Naive B cell (primary cell): Measurements from ENCODE around the gene L2HGDH. TPM values are rescaled to one million over a fixed set of nuclear protein-coding genes. Genes with fewer than 3 reads are reported as not detected.

Experiments used
- ATAC-seq, 2 donors: fragments of 150-1000 bp; cut with Tn5 transposase; 2 replicates each; pipeline ENCODE4 v1.10.0; 2021; ENCODE audit warnings: low read depth in 2 of 2, mild to moderate bottlenecking in 2 of 2, moderate library complexity in 2 of 2
- DNase-seq: peaks from one replicate; pipeline ENCODE4 v3.0.0; 2022
- H3K27ac Mint-ChIP-seq, 6 donors: one replicate each; pipeline ENCODE4 v1.8.0; 2020 to 2022; ENCODE audit warnings: mild to moderate bottlenecking in 6 of 6, mixed read lengths in 6 of 6, moderate library complexity in 5 of 6, inconsistent platforms in 2 of 6
- H3K27me3 Mint-ChIP-seq, 3 donors: one replicate each; pipeline ENCODE4 v1.8.0; 2021 to 2022; ENCODE audit warnings: mixed read lengths in 3 of 3, mild to moderate bottlenecking in 1 of 3
- H3K36me3 Mint-ChIP-seq, 2 donors: one replicate each; pipeline ENCODE4 v1.8.0; 2020 to 2022; ENCODE audit warnings: mixed read lengths in 2 of 2, inconsistent platforms in 1 of 2, mild to moderate bottlenecking in 1 of 2
- H3K4me1 Mint-ChIP-seq, 3 donors: one replicate each; pipeline ENCODE4 v1.8.0; 2020 to 2022; ENCODE audit warnings: mixed read lengths in 3 of 3, inconsistent platforms in 1 of 3, mild to moderate bottlenecking in 1 of 3, moderate library complexity in 1 of 3
- H3K4me3 Mint-ChIP-seq, 8 donors: one replicate each; pipeline ENCODE4 v1.8.0; 2020 to 2022; ENCODE audit warnings: mild to moderate bottlenecking in 8 of 8, mixed read lengths in 8 of 8, moderate library complexity in 8 of 8, inconsistent platforms in 2 of 8
- H3K9me3 Mint-ChIP-seq, 7 donors: one replicate each; pipeline ENCODE4 v1.8.0; 2020 to 2022; ENCODE audit warnings: mixed read lengths in 7 of 7, mild to moderate bottlenecking in 5 of 7, inconsistent platforms in 2 of 7, moderate library complexity in 1 of 7
- polyA plus RNA-seq, 6 donors: library from polyadenylated mRNA; unstranded; fragments of 300-500 nt; fragmentation: Illumina TruSeq; gene quantifications; one replicate each; pipeline ENCODE4 v1.2.3, GENCODE V29; 2021; ENCODE audit warnings: low read depth in 6 of 6

The L2HGDH gene
- polyA plus RNA-seq, 6 donors from 2014 or later = 1.5 to 3.6 (median 2.2) TPM; not detected in 1

- H3K4me3 Mint-ChIP-seq = no peak overlapping the region
- peaks cover 0 to 21% of the 10 kb centered on the region in 2 donors for H3K36me3 Mint-ChIP-seq
- DNase-seq (no peak), ATAC-seq (no peak)
- no peaks in the 10 kb centered on the region for H3K27me3 Mint-ChIP-seq
- peaks cover 0 to 16% (median 9%) of the 10 kb centered on the region in 7 donors for H3K9me3 Mint-ChIP-seq
- H3K27ac Mint-ChIP-seq = no peak overlapping the region
- H3K4me1 Mint-ChIP-seq = peaks cover 0 to 4% (median 0%) of the 10 kb centered on the region in 3 donors
Observed at GRCh38 chr14:50254248-50254647, 57.8 kb downstream of the L2HGDH start.

DNA sequence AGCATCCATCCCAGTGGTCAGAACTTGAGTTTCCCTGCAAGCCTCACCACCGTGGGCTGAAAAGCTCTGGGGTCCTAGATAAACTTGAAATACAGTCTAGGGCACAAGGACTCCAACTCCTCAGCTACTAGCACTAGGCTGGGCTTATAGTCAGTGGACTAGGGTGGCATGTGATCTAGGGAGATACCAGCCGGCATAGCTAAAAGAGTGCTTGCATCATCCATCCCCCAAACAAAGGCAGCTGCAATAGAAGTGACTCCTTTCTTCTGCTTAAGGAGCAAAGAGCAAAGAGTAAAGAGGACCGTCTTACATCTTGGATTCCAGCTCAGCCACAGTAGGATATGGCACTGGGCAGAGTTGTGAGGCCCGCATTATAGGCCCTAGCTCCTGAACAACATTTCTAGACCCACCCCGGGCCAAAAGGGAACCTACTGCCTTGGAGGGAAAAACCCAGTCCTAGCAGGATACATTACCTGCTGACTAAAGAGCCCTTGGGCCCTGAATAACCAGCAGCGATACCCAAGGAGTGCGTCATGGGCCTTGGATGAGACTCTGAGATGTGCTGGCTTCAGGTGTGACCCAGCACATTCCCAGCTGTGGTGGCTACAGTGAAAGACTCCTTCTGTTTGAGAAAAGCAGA is 62.8 kb downstream of the L2HGDH start:
- Mint-ChIP-seq H3K36me3 (peaks cover 0 to 21% of the 10 kb centered on the region in 2 donors), H3K9me3 (peaks cover 0 to 16% (median 9%) of the 10 kb centered on the region in 7 donors), H3K27me3 (no peaks in the 10 kb centered on the region), H3K4me1 (no peaks in the 10 kb centered on the region), H3K27ac (no peak overlapping the region), H3K4me3 (no peak overlapping the region)
- ATAC-seq = no peak
- DNase-seq = no peak

DNA sequence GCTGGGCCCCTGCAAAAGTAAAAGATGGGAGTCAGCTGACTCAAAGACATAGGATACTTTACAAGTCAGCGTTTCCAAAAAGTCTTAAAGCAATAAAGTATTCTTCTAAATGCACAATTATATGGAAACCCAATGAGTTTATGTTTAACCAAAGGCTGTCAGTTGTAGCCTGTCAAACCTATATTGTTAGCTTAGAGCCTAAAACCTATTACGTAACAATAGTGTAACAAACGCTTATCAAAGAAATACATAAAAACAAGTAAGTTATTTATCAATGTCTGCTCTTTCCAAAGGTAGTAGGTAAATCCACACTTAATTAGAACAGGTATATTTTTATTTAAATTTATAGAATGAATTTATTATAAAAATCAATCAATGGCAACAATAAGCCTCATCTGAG is 64.8 kb downstream of the L2HGDH start:
- H3K4me3 Mint-ChIP-seq = no peak overlapping the region
- H3K9me3 Mint-ChIP-seq = peaks cover 0 to 7% (median under 1%) of the 10 kb centered on the region in 7 donors
- H3K27ac Mint-ChIP-seq = no peak overlapping the region
- H3K36me3 Mint-ChIP-seq = peaks cover 0 to 7% of the 10 kb centered on the region in 2 donors
- no peaks in the 10 kb centered on the region for H3K4me1 Mint-ChIP-seq
- ATAC-seq (no peak), DNase-seq (no peak)
- no peaks in the 10 kb centered on the region for H3K27me3 Mint-ChIP-seq

- DNase-seq (no peak), ATAC-seq (no peak)
- no peaks in the 10 kb centered on the region for H3K36me3 Mint-ChIP-seq
- no peaks in the 10 kb centered on the region for H3K9me3 Mint-ChIP-seq
- peaks cover 2 to 4% (median 3%) of the 10 kb centered on the region in 3 donors for H3K4me1 Mint-ChIP-seq
- H3K4me3 Mint-ChIP-seq = no peak overlapping the region
- peak overlapping the region in 2 of 6 donors; percentile 11 to 29 for H3K27ac Mint-ChIP-seq
- no peaks in the 10 kb centered on the region for H3K27me3 Mint-ChIP-seq
Observed at GRCh38 chr14:50242566-50243310, 69.3 kb downstream of the L2HGDH start.

DNA sequence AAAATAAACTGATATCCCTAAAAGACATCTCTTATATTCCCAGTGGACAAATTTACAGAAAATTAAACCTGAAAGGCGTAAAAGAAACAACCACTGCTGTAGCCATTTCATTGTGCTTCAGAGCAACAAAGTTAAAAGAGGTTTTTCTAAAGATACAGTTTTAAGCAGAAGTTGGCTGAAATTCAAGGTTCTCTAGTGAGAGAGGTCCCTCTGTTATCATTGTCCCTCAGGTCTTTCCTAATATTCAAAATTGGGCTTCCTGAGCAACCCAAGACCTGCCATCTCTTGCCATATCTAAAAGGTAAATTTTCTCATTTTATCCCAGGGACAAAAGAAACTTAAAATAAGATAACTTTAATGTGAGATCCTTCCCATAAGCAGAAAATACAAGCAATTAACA is 69.9 kb downstream of the L2HGDH start:
- Mint-ChIP-seq H3K4me3 (no peak overlapping the region), H3K9me3 (peaks cover 0 to 3% (median 0%) of the 10 kb centered on the region in 7 donors), H3K27me3 (no peaks in the 10 kb centered on the region), H3K4me1 (peaks cover 7 to 11% (median 9%) of the 10 kb centered on the region in 3 donors), H3K36me3 (no peaks in the 10 kb centered on the region), H3K27ac (peak overlapping the region in 2 of 6 donors; percentile 11 to 29)
- ATAC-seq (no peak), DNase-seq (no peak)

DNA sequence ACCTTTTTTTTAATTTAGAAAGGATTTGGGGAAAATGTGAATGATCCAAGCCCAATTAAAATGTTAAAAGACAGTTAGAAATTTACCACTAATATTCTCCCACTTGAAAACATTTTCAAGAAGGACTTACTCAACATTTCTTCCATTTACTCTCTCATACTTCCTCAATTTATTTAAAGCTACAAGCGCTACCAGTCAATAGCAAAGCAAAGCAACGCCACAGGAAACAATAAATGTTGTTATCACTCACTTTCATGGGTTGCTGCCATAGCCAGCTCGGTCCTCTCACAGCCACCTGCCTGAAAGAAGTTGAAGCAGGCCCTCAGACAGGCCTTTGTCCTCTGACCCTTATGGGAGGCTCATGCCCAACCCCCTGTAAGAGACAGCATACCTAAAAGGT is 74.6 kb downstream of the L2HGDH start:
- ATAC-seq (peak; percentile 53 to 58), DNase-seq (no peak)
- Mint-ChIP-seq H3K27ac (peak overlapping the region in 3 of 6 donors; percentile 3 to 78 (median 3)), H3K27me3 (no peaks in the 10 kb centered on the region), H3K36me3 (no peaks in the 10 kb centered on the region), H3K9me3 (peaks cover 0 to 3% (median 0%) of the 10 kb centered on the region in 7 donors), H3K4me1 (peaks cover 7 to 12% (median 9%) of the 10 kb centered on the region in 3 donors), H3K4me3 (peak overlapping the region in 6 of 8 donors; percentile 13 to 68 (median 26))

DNA sequence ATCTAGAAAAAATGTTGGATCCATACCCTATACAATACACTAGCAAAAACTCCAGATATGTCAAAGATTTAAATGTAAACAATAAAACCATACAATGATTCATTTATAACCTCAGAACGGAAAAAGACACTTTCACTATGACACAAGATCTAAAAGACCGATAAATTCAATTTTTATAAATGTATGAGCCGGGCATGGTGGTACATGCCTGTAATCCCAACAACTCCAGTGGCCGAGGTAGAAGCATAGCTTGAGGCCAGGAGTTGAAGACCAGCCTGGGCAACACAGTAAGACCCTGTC is 78.1 kb downstream of the L2HGDH start:
- DNase-seq (no peak), ATAC-seq (no peak)
- H3K4me1 Mint-ChIP-seq = peaks cover 14 to 29% (median 23%) of the 10 kb centered on the region in 3 donors
- H3K27me3 Mint-ChIP-seq = no peaks in the 10 kb centered on the region
- H3K4me3 Mint-ChIP-seq = peak overlapping the region in 1 of 8 donors; percentile 90
- H3K27ac Mint-ChIP-seq = peak overlapping the region in 1 of 6 donors; percentile 55
- H3K9me3 Mint-ChIP-seq = peaks cover 0 to 3% (median 0%) of the 10 kb centered on the region in 7 donors
- H3K36me3 Mint-ChIP-seq = no peaks in the 10 kb centered on the region

- Mint-ChIP-seq H3K36me3 (no peaks in the 10 kb centered on the region), H3K4me3 (peak overlapping the region in 4 of 8 donors; percentile 15 to 90 (median 65)), H3K9me3 (peaks cover 0 to 3% (median 0%) of the 10 kb centered on the region in 7 donors), H3K27ac (peak overlapping the region in 1 of 6 donors; percentile 62), H3K4me1 (peaks cover 17 to 33% (median 23%) of the 10 kb centered on the region in 3 donors), H3K27me3 (no peaks in the 10 kb centered on the region)
- no peak for DNase-seq
- no peak for ATAC-seq
Observed at GRCh38 chr14:50233166-50233950, 78.7 kb downstream of the L2HGDH start.

GRCh38 chr14:50232276-50232642 is 79.8 kb downstream of the L2HGDH start:
- peak overlapping the region; percentile 78 to 93 (median 89) for H3K4me3 Mint-ChIP-seq
- H3K4me1 Mint-ChIP-seq = peaks cover 10 to 33% (median 19%) of the 10 kb centered on the region in 3 donors
- DNase-seq = no peak
- H3K9me3 Mint-ChIP-seq = no peaks in the 10 kb centered on the region
- no peaks in the 10 kb centered on the region for H3K27me3 Mint-ChIP-seq
- no peaks in the 10 kb centered on the region for H3K36me3 Mint-ChIP-seq
- H3K27ac Mint-ChIP-seq = peak overlapping the region; percentile 42 to 94 (median 86)
- ATAC-seq = no peak

DNA sequence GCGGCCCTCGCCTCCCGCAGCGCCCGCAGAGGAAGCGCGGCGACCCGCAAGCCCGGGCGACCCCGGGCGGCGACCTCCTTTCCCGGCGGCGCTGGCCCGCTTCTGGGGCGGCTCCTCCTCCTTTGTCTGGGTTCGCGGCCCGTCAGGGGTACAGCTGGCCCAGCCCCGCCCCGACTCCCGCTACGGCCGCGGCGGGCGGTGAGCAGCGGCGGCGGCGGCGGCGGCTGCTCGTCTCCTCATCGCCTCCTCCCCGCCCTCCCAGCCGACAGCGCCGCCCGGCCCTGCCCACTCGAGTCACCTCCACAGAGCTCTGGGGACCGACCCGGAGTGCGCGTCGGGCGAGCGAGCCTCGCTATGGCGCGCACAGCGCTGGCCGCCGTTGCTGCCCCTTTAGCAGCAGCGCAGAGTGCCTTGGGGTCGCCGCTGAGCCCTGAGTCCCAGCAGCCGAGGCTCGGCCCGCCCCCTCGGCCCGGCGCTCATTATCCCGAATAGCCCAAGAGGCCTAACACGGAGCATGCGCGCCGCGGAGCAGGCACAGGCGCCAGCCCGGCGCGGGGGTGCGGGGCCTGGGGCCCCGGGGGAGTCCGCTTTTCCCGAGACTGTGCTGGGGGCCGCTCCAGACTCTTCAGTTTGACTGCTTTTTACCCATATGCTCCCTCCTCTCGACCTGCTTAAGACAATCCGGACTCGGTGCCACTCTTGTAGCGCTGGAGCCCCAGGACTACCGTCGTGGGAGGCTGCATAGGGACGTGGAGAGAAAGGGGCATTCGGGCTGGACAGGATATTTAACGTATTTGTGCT is 80.4 kb downstream of the L2HGDH start, which contains the start of gene SOS2:
Gene SOS2 (minus strand): TSS at position 104 of the 801 bp plus-strand sequence. CDS start 295 bp downstream, outside the sequence.
- H3K4me1 Mint-ChIP-seq = peaks cover 9 to 35% (median 23%) of the 10 kb centered on the region in 3 donors
- peak within 1 kb of the TSS; percentile 86 to 93 (median 90) for H3K4me3 Mint-ChIP-seq
- no peaks in the 10 kb centered on the region for H3K27me3 Mint-ChIP-seq
- ATAC-seq (peak; percentile 86), DNase-seq (peak; percentile 89)
- H3K27ac Mint-ChIP-seq = peak within 1 kb of the TSS; percentile 86 to 97 (median 92)
- H3K9me3 Mint-ChIP-seq = no peaks in the 10 kb centered on the region
- no peaks in the 10 kb centered on the region for H3K36me3 Mint-ChIP-seq

- Mint-ChIP-seq H3K4me1 (peaks cover 16 to 43% (median 31%) of the 10 kb centered on the region in 3 donors), H3K4me3 (peak overlapping the region; percentile 83 to 93 (median 89)), H3K27me3 (no peaks in the 10 kb centered on the region), H3K27ac (peak overlapping the region; percentile 86 to 97 (median 92)), H3K9me3 (no peaks in the 10 kb centered on the region), H3K36me3 (no peaks in the 10 kb centered on the region)
- ATAC-seq = peak; percentile 16 to 22
- DNase-seq = peak; percentile 35
Observed at GRCh38 chr14:50230701-50231474, 81.1 kb downstream of the L2HGDH start.

DNA sequence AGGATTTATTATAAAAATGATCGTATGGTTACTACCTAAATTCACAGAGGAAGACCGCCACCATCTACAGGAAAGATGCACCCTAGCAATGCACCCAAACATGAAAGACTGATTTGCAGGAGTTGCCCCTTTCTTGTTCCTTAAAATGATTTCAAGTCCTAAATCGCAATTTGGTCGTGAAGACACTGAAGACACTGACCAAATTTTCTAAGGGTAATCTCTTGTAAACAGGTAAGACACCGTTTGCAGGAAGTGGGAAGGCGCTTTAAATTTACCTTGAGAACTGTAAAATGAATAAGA is 81.7 kb downstream of the L2HGDH start:
- no peak for ATAC-seq
- Mint-ChIP-seq H3K9me3 (no peaks in the 10 kb centered on the region), H3K4me1 (peaks cover 21 to 48% (median 35%) of the 10 kb centered on the region in 3 donors), H3K4me3 (peak overlapping the region; percentile 83 to 93 (median 88)), H3K36me3 (no peaks in the 10 kb centered on the region), H3K27ac (peak overlapping the region; percentile 86 to 97 (median 92)), H3K27me3 (no peaks in the 10 kb centered on the region)
- DNase-seq = no peak
